HG02798 (cell line): ENCODE measurements around the gene NCKAP5.

Experiments used
- ATAC-seq: cut with Tn5 transposase; IDR thresholded peaks from one replicate; pipeline ENCODE4 v1.9.1; 2021; ENCODE audit warnings: mild to moderate bottlenecking; ENCODE audit not compliant: unreplicated experiment, poor library complexity

NCKAP5 gene

GRCh38 chr2:133411857-133412256, 156.4 kb downstream of the NCKAP5 start:
- no peak for ATAC-seq

- no peak for ATAC-seq
Observed at GRCh38 chr2:133411101-133411500, 157.2 kb downstream of the NCKAP5 start.

GRCh38 chr2:133409581-133410285, 158.5 kb downstream of the NCKAP5 start:
- ATAC-seq = no peak

- no peak for ATAC-seq
Observed at GRCh38 chr2:133408671-133409070, 159.6 kb downstream of the NCKAP5 start.

GRCh38 chr2:133407341-133407740, 160.9 kb downstream of the NCKAP5 start:
- ATAC-seq = no peak

- ATAC-seq = peak; percentile 40
Observed at GRCh38 chr2:133405252-133405651, 163.0 kb downstream of the NCKAP5 start.

- no peak for ATAC-seq
Observed at GRCh38 chr2:133400411-133400810, 167.9 kb downstream of the NCKAP5 start.

GRCh38 chr2:133393895-133394294, 174.4 kb downstream of the NCKAP5 start:
- ATAC-seq = no peak

- no peak for ATAC-seq
Observed at GRCh38 chr2:133390156-133390555, 178.1 kb downstream of the NCKAP5 start.

GRCh38 chr2:133389569-133389968, 178.7 kb downstream of the NCKAP5 start:
- ATAC-seq = no peak

GRCh38 chr2:133382566-133382965, 185.7 kb downstream of the NCKAP5 start:
- ATAC-seq = no peak

- no peak for ATAC-seq
Observed at GRCh38 chr2:133380991-133381390, 187.3 kb downstream of the NCKAP5 start.

GRCh38 chr2:133378928-133379549, 189.2 kb downstream of the NCKAP5 start:
- no peak for ATAC-seq

GRCh38 chr2:133378386-133378785, 189.9 kb downstream of the NCKAP5 start:
- no peak for ATAC-seq

- no peak for ATAC-seq
Observed at GRCh38 chr2:133377599-133377998, 190.7 kb downstream of the NCKAP5 start.

GRCh38 chr2:133377021-133377481, 191.2 kb downstream of the NCKAP5 start:
- ATAC-seq = no peak

GRCh38 chr2:133374781-133375180, 193.5 kb downstream of the NCKAP5 start:
- ATAC-seq = no peak

- ATAC-seq = no peak
Observed at GRCh38 chr2:133371286-133371685, 197.0 kb downstream of the NCKAP5 start.

- ATAC-seq = no peak
Observed at GRCh38 chr2:133369901-133370658, 198.2 kb downstream of the NCKAP5 start.

GRCh38 chr2:133365117-133365516, 203.1 kb downstream of the NCKAP5 start:
- ATAC-seq = no peak

- ATAC-seq = no peak
Observed at GRCh38 chr2:133364636-133365035, 203.6 kb downstream of the NCKAP5 start.
